Panc1 (cell line): ENCODE data around the gene TCHP. TPM values are rescaled to one million over a fixed set of nuclear protein-coding genes. Genes with fewer than 3 reads are reported as not detected.
"Not testable (repeated sequence)": the region's sequence is repeated elsewhere in the genome, so short reads cannot be mapped to it uniquely, and the experiment has no call there.

Experiments
- ATAC-seq: fragments of 200-7000 bp; cut with Tn5 transposase; 2 replicates; pipeline ENCODE4 v1.9.1; 2020; ENCODE audit warnings: mild to moderate bottlenecking, moderate library complexity
- BruUV-seq: library from RNA; stranded (reverse); fragments of 400-500 nt; replicated peaks from 2 replicates; lab custom pipeline; 2021; lab: Mats Ljungman, UMichigan
- CTCF ChIA-PET: fragments of 300-600 bp; sonication (Branson Sonifier 250); formaldehyde crosslinking; loops from one replicate; lab custom pipeline; 2022; ENCODE audit warnings: antibody characterized with exemption; lab: Charles Lee
- POLR2A ChIA-PET: fragments of 300-600 bp; sonication (Branson Sonifier 250); formaldehyde crosslinking; loops from one replicate; lab custom pipeline; 2022; ENCODE audit warnings: antibody characterized with exemption; lab: Charles Lee
- DNase-seq: peaks from one replicate; pipeline ENCODE4 v3.0.0-alpha.2; 2010; ENCODE audit warnings: low read depth, low spot score
- H3K27ac ChIP-seq: 2 replicates; pipeline ENCODE4 v1.5.1; 2011; ENCODE audit warnings: mild to moderate bottlenecking, low read length, inconsistent platforms
- H3K27me3 ChIP-seq: fragments of 200-500 bp; sonication (Bioruptor generic); 2 replicates; pipeline ENCODE4 v1.6.0; 2014; ENCODE audit warnings: low read length, inconsistent platforms; ENCODE audit not compliant: control insufficient read depth, insufficient read depth
- H3K36me3 ChIP-seq: fragments of 200-500 bp; sonication (Bioruptor generic); 2 replicates; pipeline ENCODE4 v1.5.1; 2014; ENCODE audit warnings: inconsistent platforms, mild to moderate bottlenecking, low read length, moderate library complexity; ENCODE audit not compliant: control insufficient read depth, insufficient read depth
- H3K4me1 ChIP-seq: 2 replicates; pipeline ENCODE4 v1.5.1; 2011; ENCODE audit warnings: inconsistent platforms, mild to moderate bottlenecking, low read length, moderate library complexity; ENCODE audit not compliant: control insufficient read depth, insufficient read depth
- H3K4me3 ChIP-seq, 2 experiments: 2 replicates each; pipeline ENCODE4 v1.5.1; 2011 to 2012; ENCODE audit warnings: low read depth in 2 of 2, low read length in 2 of 2, mild to moderate bottlenecking in 2 of 2, inconsistent platforms in 1 of 2, moderate library complexity in 1 of 2
- H3K9me3 ChIP-seq: fragments of 200-500 bp; sonication (Bioruptor generic); 2 replicates; pipeline ENCODE4 v1.5.1; 2014; ENCODE audit warnings: low read depth, mild to moderate bottlenecking, inconsistent platforms, low read length, moderate library complexity; ENCODE audit not compliant: control insufficient read depth, insufficient read depth
- CTCF ChIP-seq: fragments of 450-650 bp; IDR thresholded peaks from 2 replicates; pipeline ENCODE4 v1.5.1; 2017; ENCODE audit warnings: mild to moderate bottlenecking
- POLR2AphosphoS5 ChIP-seq: IDR thresholded peaks from 2 replicates; pipeline ENCODE4 v1.6.1; 2012; ENCODE audit warnings: mild to moderate bottlenecking, low read depth, low read length, moderate library complexity
- REST ChIP-seq, 2 experiments: IDR thresholded peaks; 2 replicates each; pipeline ENCODE4 v1.6.1; 2011 to 2012; ENCODE audit warnings: low read depth in 2 of 2, control low read depth in 1 of 2, low read length in 1 of 2, mild to moderate bottlenecking in 1 of 2, moderate library complexity in 1 of 2; ENCODE audit not compliant: insufficient read depth in 1 of 2
- SIN3A ChIP-seq: IDR thresholded peaks from 2 replicates; pipeline ENCODE4 v1.6.1; 2012; ENCODE audit warnings: low read depth, mild to moderate bottlenecking, low read length, moderate library complexity, borderline replicate concordance; ENCODE audit not compliant: insufficient read depth
- TCF7L2 ChIP-seq: IDR thresholded peaks from 2 replicates; pipeline ENCODE4 v1.6.1; 2011; ENCODE audit warnings: mild to moderate bottlenecking, low read depth, low read length, inconsistent platforms
- in situ Hi-C: cut with HindIII; loops from 2 replicates; pipeline ENCODE4 v1.10.0; 2016; ENCODE audit warnings: low sequenced_read_pairs, low pct_unique_long_range_greater_than_20kb
- intact Hi-C: fragments of 100-400 bp; cut with micrococcal nuclease; formaldehyde crosslinking; loops from one replicate; pipeline ENCODE4 v1.10.0; 2022; ENCODE audit not compliant: unreplicated experiment
- total RNA-seq: library from RNA; stranded (reverse); gene quantifications from one replicate; pipeline ENCODE4 v1.2.1, GENCODE V29; 2021; ENCODE audit not compliant: unreplicated experiment

Gene TCHP
- total RNA-seq, 1 experiment from 2014 or later, result 25.0 TPM

GRCh38 chr12:109926488-109927210 lies 26.6 kb downstream of the TCHP start:
- Histone ChIP-seq H3K9me3 (no peaks in the 10 kb centered on the region), H3K27me3 (no peaks in the 10 kb centered on the region), H3K27ac (no peak overlapping the region), H3K4me3 (no peak overlapping the region), H3K36me3 (no peaks in the 10 kb centered on the region), H3K4me1 (no peaks in the 10 kb centered on the region)
- POLR2A ChIA-PET, result interaction anchor here (0.6 kb wide), 1 partner anchor 20 kb away, joined by 6 read pairs; no protein-coding TSS in a partner anchor
- in situ Hi-C loops, result no loop called here
- no peak for TF ChIP-seq TCF7L2
- BruUV-seq, result no TSS peak
- ATAC-seq (no peak), DNase-seq (no peak)
- intact Hi-C loops, result loop anchor here (10.0 kb wide), 1 partner anchor 72 kb away; no protein-coding TSS in a partner anchor
- CTCF ChIA-PET, result interaction anchor here (0.9 kb wide), 1 partner anchor 10 kb away, joined by 3 read pairs; no protein-coding TSS in a partner anchor

- peaks cover 7% of the 10 kb centered on the region for H3K36me3 ChIP-seq
- no peaks in the 10 kb centered on the region for H3K9me3 ChIP-seq
- BruUV-seq, result no TSS peak
- in situ Hi-C loops, result no loop called here
- no peak overlapping the region for H3K4me3 ChIP-seq
- no peak overlapping the region for H3K27ac ChIP-seq
- intact Hi-C loops, result loop anchor here (10.0 kb wide), 1 partner anchor 73 kb away; no protein-coding TSS in a partner anchor
- no peaks in the 10 kb centered on the region for H3K27me3 ChIP-seq
- POLR2A ChIA-PET, result no interaction called here
- ATAC-seq (peak; percentile 82), DNase-seq (peak; percentile 17)
- CTCF ChIA-PET, result no interaction called here
- H3K4me1 ChIP-seq, result no peaks in the 10 kb centered on the region
- TF ChIP-seq TCF7L2 (no peak), CTCF (peak; percentile 88), POLR2AphosphoS5 (no peak), SIN3A (no peak)
Observed at GRCh38 chr12:109927622-109928021, 27.5 kb downstream of the TCHP start.

- Histone ChIP-seq H3K27me3 (no peaks in the 10 kb centered on the region), H3K36me3 (peaks cover 10% of the 10 kb centered on the region), H3K4me3 (no peak overlapping the region), H3K9me3 (no peaks in the 10 kb centered on the region), H3K4me1 (no peaks in the 10 kb centered on the region), H3K27ac (no peak overlapping the region)
- ChIA-PET CTCF (interaction anchor here (0.6 to 0.8 kb wide), 5 partner anchors 30 to 402 kb away, joined by 3 to 4 read pairs (median 3); no protein-coding TSS in a partner anchor), POLR2A (no interaction called here)
- no TSS peak for BruUV-seq
- no peak; the same call in 1 of the 2 replicates for ATAC-seq
- DNase-seq, result no peak
- intact Hi-C loops (loop anchor here (10.0 kb wide), 1 partner anchor 73 kb away; no protein-coding TSS in a partner anchor), in situ Hi-C loops (no loop called here)
- TF ChIP-seq TCF7L2 (no peak), SIN3A (no peak), POLR2AphosphoS5 (no peak), CTCF (no peak), REST (IDR thresholded peaks at IDR 0.05; ENCODE audit: insufficient read depth in 1 of 2, low read depth in 2 of 2, low read length in 1 of 2) (no peak)
Observed at GRCh38 chr12:109928058-109928656, 28.1 kb downstream of the TCHP start.

- H3K4me3 ChIP-seq, H3K4me1 ChIP-seq, POLR2A ChIA-PET, ATAC-seq, in situ Hi-C loops, H3K36me3 ChIP-seq, H3K27ac ChIP-seq, BruUV-seq, H3K27me3 ChIP-seq, H3K9me3 ChIP-seq, DNase-seq: not testable (repeated sequence)
- CTCF ChIA-PET, result interaction anchor here (0.8 kb wide), 1 partner anchor 41 kb away, joined by 3 read pairs; no protein-coding TSS in a partner anchor
- intact Hi-C loops, result loop anchor here (10.0 kb wide), 1 partner anchor 75 kb away; no protein-coding TSS in a partner anchor
Observed at GRCh38 chr12:109929326-109929725, 29.3 kb downstream of the TCHP start.
